Left hindlimb (tissue), 1 donor: ENCODE data around the gene DTNB.

ENCODE experiments used
- DNase-seq: peaks from one replicate; pipeline ENCODE4 v3.0.0-alpha.2; 2018

The DTNB gene

DNA sequence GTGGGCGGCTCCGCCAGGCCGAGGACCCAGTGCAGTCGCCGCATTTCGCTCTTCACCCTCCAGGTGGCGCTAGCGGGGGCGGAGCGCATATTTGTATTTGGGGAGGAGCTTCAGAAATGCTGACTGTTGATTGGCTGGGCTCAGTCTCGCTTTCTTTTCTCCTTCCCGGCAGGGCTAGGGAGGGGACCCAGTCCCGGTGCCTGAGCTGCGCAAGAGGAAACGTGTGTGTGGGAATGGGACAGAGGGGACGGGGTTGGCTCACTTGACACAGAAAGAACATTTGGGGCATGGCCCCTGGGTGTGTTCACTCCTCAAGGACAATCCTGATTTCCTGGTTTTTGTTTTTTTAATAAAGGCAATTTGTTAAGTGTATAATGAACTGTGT is 311.3 kb downstream of the DTNB start:
- DNase-seq = peak; percentile 94

DNA sequence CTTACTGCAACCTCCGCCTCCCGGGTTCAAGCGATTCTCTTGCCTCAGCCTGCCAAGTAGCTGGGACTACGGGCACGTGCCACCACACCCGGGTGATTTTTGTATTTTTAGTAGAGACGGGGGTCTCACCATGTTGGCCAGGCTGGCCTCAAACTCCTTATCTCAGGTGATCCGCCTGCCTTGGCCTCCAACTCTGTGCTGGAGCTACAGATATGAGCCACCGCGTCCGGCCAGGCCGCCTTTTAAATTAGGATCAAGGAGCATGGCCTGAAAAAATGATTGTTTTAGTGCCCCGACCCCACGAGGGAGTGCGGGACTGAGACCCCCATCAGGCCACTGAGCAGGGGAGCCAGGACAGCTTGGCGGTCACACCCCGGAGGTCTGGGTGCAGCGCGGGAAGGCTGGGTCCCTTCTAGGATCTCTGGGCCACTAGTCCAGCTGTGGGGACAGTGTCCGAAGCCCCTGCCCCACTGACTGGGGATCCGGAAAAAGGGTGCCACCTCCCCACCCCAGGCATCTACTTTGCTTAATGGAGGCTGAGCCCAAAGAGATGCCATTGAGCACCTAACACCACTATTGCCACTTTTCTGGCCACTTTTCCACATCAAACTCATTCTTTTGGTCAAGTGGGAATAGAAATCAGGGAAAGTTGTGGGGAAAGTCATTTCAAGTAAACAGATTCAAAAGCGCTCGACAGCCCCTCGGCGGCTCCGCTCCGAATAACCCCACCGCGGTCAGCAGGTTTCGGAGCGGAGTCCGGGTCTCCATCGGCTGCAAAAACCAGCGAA is 311.9 kb downstream of the DTNB start:
- no peak for DNase-seq

DNA sequence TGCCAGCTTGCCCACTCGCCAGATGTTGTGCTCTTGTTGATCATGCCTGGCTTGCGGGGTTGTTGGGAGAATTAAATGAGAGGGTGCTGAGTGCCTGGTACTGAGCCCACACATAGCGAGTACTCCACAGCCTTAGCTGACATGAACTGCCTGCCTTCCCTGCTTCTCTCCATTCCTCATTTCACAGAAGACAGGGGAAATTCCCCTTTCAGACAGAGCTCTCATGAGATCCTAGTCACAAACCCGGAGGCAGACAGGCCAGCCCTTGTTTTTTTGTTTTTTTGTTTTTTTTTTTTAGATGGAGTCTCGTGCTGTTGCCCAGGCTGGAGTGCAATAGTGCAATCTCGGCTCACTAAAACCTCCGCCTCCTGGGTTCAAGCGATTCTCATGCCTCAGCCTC is 314.5 kb downstream of the DTNB start:
- DNase-seq = no peak

DNA sequence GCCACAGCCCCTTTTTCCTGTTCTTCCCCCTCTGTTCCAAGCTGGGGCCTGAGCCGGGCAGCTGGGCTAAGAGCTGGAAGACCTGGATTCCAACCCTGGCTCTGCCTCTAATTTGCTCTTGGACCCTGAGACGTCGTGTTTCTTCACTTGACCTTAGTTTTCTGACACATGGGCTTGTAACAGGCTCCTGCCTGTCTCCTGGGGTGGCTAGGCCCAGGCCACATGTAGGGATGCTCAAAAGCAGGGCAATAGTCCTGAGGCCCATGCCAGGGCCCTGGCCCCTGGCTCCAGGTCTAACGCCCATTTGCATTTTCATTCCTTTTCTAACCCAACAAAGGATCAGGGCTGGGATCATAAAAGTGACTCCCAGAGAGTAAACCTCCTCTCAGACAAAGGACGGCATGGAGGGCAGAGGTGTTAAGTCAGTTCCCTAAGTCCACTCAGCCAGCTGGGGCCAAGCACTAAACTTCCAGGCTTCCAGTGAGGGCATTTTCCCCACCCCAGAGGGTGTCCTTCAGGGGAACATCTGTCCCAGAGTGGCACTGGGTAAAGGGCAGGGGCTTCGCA is 315.0 kb downstream of the DTNB start:
- DNase-seq = no peak

DNA sequence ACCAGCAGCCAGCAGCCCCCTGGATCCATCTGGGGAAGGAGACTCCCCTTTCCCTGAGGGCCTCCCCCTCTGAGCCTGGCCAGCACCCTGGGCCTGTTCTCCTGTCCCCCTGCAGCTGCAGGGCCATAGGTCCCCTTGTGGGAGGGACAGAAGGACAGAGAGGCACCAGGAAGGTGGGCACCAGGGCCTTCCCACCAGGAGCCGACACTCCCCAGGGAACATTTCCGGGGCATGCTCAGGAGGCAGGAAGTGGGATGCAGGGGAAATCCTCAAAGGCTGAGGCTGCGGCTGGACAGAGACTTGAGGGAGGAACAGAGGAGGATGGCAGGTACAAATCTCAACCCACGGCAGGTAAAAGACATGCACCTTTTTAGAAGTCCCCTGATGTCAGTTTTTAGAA is 317.3 kb downstream of the DTNB start:
- no peak for DNase-seq

DNA sequence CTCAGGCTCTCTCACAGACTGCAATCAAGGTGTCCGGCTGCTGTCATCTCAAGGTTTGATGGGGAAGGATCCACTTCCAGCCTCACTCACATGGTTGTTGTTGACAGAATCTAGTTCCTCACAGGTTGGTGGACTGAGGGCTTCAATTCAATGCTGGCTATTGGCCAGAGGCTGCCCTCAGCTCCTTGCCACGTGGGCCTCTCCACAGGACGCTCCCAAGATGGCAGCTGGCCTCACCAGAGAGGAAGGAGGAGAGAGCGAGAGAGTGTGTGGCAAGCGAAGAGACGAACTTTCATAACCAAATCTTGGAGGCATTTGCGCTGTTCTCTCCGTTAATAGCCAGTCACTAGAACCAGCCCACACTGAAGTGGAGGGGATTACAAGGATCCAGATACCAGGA is 318.1 kb downstream of the DTNB start:
- DNase-seq = no peak

DNA sequence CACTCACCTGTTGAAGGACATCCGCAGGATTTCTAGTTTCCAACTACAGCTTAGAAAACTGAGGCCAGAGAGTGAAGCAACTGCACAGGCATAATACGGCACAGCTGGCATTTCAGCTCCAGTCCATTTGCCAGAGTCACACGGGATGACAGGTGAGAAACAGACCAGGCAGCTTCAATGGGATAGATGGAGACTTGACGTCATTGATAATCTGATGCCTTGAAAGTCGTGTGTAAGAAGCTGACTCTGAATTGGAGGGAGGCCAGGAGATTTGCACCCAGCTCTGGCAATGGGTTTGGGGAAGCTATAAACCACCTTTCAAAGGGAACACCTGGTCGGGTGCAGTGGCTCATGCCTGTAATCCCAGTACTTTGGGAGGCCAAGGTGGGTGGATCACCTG is 319.3 kb downstream of the DTNB start:
- DNase-seq = no peak

DNA sequence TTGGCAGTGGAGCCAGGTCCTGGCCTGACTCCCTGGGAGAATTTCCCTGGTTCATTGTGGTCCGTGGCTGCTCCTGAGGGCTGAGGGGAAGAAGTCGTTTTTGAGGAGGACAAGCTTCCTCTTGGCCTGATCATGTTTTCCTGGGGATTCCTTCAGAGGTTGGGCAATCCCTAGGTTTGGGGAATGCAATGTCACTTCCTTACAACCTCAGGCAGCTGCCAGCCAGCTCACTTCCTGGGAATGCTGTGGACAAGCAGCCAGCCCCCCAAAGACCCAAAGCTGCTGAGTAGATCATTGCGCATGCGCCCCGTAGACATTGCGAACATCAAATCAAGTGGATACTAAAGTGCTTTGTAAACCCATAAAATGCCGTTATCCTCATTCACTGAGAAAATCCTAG is 324.0 kb downstream of the DTNB start:
- no peak for DNase-seq

DNA sequence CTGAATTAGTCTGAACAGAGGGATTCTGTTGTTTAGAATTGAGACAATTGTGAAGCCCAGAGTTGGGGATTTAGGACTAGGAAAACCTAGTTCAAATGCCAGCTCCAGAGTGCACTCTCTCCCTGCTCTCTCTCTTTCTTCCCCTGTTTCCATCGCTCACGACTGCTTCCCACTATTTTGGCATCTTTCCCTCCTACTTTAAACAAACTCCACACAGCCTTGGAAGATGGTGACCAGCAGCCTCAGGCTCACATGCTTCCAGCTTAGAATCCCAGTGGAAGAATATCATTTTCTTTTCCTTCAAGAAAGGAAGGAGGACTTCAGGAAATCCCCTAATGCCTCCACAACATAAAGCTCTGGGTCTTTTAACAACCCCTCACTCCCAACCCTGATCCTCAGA is 325.5 kb downstream of the DTNB start:
- DNase-seq = no peak

DNA sequence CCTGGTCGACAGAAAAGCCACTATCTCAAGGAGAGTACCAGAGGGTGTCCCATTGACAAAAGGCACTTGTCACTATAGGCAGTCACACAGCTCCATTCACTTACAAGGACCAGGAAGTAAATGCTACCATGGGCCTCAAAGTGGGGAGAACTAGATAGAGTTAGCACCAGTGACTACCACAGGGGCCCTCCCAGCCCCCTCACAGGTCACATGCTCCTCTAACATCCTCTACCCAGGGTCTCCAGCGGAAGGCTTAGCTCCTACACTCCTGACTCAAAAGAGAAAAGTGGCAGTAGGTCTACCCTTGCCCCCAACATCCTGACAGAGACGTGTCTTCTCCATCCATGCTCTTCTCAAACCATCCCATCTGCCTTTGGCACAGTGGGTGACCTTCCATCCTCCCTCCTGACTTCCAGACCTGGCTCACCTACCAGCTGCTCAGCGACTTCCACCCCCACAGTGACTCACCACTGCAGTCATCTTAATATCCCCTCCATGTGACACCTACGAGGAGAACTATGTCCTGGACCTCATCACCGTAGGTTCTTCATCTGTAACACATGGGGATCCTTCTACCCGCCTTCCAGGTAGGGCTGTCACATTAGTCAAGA is 326.1 kb downstream of the DTNB start:
- DNase-seq = no peak

DNA sequence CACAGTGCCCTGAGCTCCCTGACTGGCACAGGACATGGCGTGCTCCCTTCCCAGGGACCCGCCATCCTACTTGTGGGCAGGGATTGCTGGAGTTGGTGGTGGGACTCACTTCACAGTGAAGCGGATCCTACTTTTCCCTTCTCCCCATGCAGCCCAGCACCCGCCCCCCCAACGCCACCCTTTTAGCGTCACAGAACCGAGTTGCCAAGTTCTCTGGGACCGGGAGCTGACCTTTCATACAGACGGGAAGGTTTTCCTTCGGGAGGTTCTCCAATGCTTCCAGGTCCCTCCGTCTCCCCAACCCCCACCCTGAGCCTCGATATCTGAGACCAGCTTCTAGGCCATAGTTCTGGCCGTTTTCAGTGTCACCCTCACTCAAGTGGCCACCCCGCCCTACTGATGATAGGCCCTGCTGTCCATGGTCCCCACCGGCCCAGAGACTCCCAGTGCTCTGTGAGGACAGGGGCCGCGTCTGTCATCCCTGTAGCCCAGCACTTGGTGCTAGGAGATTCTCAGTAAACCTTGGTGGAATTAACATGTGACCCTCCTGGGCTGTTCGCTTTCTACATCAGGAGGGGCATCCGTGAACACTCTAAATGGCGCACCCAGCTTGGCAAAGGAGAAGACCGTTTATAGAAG is 330.1 kb downstream of the DTNB start:
- no peak for DNase-seq

DNA sequence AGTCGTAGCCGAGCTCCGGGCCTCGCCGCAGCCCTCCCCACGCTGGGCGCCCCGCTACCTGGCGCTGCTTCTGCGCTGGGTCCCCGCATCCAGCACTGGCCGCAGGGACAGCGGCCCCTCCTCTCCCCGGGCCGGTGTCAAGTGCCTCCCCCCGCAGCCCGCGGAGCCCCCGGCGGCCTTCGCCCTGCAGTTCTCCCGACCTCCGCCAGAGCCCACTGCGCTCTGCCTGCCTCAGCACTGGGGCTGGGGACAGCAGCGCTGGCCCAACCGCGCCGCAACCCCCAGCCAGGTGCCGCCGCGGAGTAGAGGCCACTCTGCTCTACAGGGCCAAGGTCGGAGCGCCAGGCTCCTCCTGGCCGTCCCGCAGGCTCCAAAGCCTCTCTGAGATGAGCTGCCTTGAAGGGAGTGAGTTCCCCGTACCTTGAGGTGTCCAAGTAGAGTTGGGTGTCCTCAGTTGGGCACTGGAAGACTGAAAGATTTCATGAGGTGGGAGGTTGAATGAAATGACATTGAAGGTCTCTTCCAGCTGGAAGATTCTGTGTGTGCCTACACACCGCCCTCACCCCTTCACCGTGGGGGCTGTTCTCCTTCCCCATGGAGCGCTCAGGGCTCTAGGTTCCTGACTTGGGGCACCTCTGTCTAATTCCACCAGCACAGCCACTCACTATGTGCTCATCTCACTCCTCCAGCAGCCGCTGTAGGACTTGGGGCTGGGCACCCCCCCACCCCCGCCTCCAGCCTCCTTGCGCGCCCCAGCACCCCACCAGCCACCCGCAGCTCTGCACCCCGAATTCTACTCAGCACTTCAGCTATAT is 330.8 kb downstream of the DTNB start:
- DNase-seq = peak; percentile 90

DNA sequence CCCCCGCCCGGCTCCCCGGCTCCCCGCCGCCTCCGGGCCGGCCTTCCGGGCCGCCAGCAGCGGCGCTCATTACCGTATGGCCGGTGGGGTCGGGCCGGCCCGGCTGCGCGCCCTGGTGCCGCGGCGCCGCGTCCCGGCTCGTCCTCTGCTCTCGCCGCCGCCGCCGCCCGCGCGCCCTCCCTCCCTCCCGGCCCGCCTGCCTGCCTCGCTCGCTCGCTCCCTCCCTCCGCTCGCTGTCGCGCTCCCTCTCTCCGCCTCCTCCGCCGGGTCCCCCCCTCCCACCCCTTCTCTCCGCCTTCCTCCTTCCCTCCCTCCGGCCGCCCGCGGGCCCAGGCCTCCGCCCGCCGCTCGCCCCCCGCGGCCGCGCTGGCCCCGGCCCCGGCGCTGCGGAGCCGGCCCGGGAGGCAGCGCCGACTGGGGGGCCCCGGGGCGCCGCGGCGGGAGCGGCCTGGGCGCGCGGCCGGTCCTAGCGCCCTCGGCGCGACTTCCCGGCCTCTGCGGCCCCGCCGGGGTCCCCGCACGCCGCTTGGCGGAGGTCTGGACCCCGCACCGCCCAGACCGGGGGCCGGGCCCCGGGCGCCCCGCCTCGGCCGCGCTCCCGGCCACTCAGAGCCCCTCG is 331.5 kb downstream of the DTNB start, which contains the start of gene DNMT3A:
Gene DNMT3A (minus strand): TSS at position 173 of the 619 bp plus-strand sequence. CDS start 27,941 bp downstream, outside the sequence.
- peak; percentile 89 for DNase-seq

DNA sequence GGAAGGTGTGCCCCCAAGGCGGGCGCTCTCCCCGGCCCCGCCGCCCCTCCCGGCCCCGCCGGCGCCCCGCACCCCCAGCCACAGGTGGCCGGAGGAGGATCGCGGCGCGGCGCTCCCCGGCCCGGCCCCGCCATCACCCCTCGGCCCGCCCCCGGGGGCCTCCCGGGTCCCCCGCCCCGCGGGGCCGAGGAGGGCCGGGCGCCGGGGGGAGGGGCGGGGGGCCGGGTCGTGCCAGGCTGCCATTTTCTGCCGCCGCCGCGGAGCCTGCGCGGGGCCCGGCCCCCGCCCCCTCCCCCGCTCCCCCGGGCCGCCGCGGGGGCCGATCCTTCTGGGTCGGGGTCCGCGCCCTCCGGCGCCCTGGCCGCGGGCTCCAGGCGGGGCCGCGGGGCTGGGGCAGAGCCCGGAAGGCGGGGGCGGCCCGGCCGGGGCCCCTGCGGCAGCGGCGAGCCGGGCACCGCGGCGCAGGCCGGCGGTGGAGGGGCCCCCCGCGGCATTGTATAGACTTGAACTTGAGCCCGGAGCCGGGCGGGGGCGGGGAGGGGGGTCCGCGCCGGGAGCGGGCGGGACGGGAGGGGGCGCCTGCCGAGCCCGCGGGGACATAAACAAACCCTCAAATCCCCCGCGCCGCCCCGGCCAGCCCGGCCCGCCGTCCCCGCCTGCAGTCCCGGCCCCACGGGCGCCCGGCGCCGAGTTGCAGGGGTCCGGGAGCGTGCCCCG is 332.2 kb downstream of the DTNB start:
- peak; percentile 73 for DNase-seq

DNA sequence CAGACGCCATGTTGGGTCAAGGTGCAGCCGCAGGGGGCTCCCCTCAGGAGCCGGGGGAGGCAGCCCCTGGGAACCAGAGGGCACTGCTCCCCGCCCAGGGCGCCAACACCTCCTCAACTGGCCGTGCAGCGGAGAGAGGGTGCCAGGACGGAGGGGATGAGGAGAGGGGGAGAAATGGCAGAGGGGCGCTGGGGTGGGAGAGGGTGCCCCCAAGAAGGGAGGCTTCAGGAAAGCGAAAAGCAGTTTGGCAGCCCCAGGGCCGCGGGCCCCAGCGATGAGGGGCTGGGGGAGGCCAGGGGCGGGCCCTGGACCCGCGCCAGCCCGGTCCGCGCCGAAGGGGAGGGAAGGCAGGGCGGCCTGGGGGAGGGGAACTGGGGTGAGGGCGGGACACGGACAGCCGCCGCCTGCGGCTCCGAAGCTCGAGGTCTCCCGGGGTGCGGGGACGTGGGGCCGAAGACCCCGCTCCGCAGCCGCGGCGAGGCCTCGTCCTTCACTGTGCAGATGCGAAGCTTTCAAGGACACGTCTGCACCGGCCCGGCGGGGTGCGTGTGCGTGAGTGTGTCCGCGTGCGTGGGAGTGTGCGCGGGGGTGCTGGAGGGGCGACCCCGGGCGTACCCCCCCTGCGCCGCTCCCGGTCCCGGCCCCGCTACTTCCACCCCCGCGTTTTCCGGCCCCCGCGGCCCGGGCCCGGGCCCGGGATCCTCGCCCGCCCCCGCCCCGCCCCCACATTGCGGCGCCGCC is 333.0 kb downstream of the DTNB start:
- DNase-seq = peak; percentile 78

DNA sequence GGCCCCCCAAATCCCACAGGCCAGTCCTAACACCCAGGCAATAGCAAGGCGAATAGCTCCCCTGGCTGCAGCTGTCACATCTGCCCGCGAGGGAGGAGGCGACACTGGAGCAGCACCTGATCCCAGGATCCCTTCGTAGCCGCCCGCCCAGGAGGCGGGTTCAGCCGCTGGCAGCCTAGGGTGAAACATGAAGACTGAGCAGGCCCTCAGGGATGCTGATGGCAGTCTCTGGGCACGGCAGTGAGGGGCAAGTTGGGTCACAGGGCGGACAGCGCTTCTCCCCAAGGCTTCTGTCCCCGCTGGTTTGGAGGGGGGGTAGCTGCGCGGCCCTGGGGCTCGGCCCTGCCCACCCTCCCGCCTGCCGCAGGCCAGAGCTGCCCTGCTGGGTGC is 333.6 kb downstream of the DTNB start:
- no peak for DNase-seq

DNA sequence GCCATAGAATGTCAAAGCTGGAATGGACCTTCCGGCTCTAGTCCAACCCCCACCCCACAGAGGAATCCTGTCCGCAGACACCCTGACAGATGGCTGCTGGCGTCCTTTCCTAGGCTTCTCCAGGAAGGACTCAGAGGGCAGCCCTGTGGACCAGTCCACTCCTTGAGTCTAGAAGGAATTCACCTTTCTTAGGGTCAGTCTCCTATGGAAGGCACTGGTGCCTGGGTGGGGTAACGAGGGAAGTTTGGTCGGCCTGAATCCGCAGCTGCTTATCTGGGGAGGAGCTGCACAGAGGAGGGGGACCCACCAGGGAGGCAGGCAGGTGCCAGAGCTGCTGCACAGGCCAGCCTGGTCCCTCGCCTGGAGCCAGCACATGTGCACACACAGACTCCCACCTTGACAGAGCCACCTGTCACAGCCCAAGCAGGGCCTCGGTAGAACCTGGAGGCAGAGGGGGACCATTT is 334.1 kb downstream of the DTNB start:
- no peak for DNase-seq

DNA sequence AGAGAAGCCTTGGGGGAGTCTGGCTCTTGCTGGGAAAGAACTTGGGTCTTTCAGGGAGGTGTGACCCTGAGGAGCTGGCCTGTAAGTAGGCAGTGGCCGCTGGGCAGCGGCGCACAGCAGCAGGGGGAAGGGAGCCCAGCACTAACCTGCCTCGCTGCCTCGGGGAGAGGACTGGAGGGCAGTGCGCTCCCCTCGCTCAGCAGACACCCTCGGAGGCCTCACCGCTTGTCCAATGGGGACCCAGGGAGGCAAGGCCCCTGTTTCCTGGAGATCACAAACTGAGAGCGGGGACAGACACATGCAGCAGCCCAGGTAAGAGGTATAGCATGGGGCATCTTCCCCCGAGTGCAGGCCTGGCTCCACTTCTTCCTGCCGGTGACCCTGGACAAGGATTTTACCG is 335.0 kb downstream of the DTNB start:
- no peak for DNase-seq

DNA sequence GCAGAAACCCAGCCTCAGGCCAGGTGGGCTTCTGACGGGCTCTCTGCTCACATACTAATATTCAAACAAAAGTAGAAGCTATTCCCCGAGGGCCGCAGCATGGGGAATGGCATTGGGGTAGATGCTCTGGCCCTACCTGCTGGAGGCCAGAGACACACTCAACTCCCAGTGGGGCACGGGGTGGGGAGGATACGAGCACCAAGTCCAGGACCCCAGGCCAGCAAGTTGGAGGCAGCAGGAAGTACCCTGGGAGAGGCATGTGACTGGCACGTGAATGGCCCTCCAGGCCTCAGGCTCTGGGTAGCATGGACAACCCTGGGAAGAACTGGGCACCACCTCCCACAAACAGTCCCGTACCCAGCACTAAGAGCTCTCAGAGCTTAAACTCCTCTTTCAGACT is 335.5 kb downstream of the DTNB start:
- no peak for DNase-seq

DNA sequence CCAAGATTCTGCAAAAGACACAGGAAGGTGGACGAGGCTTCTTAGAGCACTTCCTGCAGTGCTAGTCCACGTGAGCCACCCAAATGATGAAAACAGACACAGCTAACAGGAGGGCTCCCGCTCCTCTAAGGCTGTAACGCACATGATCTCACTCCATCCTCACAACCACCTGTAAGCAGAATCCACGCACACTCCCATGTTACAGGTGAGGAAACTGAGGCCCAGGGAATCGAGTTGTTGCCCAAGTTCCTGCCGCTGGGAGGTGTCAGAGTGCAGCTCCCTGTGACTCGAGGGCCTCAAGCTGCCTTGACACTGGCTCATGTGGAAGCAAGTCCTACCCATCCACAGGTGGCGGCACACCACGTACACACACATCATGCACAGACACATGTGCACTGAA is 336.1 kb downstream of the DTNB start:
- no peak for DNase-seq

DNA sequence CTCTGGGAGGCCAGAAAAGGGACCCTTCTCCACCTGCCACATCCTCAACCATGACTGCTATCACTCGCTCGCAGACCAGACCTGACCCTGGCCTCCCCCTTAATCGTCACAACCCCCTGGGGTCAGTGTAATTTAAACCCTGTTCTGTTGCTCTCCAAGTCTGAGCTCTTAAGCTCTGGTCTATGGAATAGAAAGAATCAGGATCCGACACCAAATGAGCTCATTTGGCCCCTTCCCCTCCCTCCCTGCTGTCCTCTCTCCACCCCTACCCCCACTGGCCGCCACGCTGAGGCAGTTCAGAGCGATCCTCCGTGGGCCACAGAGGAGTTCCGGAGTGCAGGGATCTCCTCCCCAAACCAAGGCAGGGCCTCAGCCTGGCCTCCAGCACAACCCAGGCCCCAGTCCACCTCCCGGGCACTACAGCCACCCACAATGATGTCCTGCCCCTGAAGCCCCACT is 337.0 kb downstream of the DTNB start:
- no peak for DNase-seq
